ENCODE results near the gene DIP2B.
A peak's percentile ranks its signal among the peaks of the same experiment; 100 is the strongest.

Gene DIP2B

DNA sequence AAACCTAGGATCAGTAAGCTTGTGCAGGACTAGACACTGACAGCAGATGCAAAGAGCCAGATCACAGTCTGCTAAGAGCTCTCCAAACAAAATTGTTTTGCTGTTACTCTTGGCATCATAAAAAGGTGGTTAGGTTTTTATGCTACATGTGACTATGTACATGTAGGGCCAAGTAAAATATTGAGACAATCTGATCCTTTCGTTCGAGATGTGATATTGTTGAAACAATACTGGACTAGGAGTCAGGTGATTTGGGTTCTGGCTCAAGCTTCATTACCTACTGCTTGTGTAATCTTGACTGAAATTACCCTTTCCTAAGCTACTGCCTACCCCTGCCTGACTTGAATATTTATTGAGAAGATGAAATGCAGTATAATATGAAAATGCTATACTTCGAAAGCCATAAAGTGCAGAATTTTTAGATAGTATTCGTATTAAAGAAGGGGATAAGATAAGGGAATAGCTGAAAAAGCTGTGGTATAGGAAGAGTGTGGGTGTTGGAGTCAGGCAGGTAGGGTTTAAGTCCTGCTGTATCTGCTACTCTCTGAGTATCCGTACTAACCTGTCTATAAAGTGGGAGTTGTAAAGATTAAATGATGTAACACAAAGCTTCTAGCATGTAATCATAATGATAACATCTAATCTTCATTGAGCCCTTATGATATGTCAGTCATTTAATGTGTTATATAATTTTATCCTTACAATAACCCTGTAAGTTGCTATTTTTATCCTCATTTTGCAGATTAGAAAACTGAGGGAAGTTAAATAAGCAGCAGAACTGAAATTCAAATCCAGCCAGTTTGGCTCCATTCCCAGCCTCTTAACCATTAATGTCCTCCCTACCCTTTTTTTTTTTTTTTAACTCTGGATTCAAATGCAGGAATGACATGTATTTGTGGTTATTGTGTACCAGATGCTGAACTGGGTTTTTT lies 220.5 kb downstream of the DIP2B start:
- no peak for TF ChIP-seq CTCF (IDR thresholded peaks at IDR 0.05)

DNA sequence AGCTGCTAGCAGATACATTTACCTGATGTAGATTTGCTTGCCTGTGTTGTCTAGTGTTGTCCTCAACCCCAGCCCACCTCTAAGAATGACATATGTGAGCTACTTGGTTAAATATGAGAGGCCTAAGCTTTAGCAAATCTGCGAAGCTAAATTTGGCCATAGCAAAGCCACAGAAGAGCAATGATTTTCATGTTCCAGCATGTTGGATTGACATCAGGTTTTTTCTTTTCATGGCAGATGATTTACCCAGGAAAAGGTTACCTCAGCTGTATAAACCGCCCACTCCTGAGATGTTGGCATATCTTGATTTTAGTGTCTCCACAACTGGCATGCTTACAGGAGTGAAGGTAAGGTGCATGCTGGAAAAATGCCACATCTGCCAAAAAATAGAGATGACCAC lies 222.7 kb downstream of the DIP2B start:
- no peak for TF ChIP-seq CTCF (IDR thresholded peaks at IDR 0.05)

DNA sequence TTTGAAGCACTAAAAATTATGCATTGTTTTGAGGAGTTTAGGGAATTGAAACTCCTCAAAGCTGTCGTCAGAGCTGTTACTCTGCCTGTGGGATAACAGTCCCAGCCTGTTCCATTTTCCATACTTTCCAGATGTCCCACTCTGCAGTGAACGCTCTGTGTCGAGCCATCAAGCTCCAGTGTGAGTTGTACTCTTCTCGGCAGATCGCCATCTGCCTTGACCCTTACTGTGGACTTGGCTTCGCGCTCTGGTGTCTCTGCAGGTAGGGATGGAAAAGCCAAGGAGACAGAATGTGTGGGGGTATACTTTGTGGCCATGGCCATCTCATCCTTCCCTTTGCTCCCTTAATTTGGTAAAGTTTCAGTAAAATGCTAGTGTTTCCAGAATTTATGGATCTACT lies 223.6 kb downstream of the DIP2B start:
- TF ChIP-seq CTCF (IDR thresholded peaks at IDR 0.05), result no peak

DNA sequence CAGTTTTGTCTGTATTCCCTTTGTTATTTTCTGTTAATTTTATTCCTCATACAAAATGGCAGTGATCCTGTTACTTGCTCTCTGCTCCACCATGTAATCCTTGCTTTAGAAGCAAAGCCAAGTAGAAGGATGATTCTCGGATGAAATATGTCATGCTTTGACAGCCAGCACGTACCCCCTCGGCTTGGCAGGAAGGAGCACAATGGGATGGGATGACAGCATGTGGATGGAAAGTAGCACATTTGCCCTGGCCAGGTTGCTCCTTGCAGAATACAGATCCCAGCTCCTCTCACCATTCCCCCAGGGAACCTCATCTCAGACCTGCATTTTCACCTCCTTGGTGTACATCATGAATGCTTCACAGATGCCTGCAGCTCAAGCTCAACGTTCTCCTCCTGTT lies 224.1 kb downstream of the DIP2B start:
- TF ChIP-seq CTCF (IDR thresholded peaks at IDR 0.05), result no peak

GRCh38 chr12:50732591-50732990 lies 227.8 kb downstream of the DIP2B start:
- TF ChIP-seq CTCF (IDR thresholded peaks at IDR 0.05), result no peak

DNA sequence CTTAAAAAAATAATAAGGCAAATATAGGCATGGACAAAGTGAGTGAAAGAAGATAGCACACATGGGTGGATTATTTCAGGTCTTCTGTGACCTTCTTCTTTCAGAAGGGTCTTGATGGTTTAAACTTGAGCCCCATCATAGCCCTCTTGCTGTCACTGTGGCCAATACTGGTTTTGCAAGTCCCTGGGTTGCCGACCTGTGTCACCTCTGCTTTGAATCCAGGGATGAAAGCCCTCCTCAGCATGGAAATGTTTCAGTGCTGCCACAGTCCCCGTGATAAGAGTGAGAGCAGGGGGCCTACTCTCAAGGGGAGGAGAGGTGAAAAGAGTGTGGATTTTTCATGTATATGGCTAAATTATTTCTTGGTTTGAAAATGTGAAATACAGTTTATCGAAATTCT lies 228.9 kb downstream of the DIP2B start:
- no peak for TF ChIP-seq CTCF (IDR thresholded peaks at IDR 0.05)

- peak; percentile 74 for TF ChIP-seq CTCF (IDR thresholded peaks at IDR 0.05)
Measured at GRCh38 chr12:50734409-50735263, 229.9 kb downstream of the DIP2B start.

Data from LNCAP (cell line).